Mesenchymal stem cell (in vitro differentiated cells and primary cell): Measurements from ENCODE around the gene MPDZ.

ENCODE experiments used
- DNase-seq: peaks from one replicate; pipeline ENCODE4 v3.0.0-alpha.2; 2013
- H2AFZ ChIP-seq: one replicate; pipeline ENCODE4 v1.6.1; 2013; ENCODE audit warnings: low read depth, mild to moderate bottlenecking, control low read depth, inconsistent platforms, low read length, moderate library complexity
- H2AK5ac ChIP-seq: 2 replicates; pipeline ENCODE4 v1.6.1; 2013; ENCODE audit warnings: low read length, moderate library complexity, mild to moderate bottlenecking, inconsistent platforms; ENCODE audit not compliant: severe bottlenecking
- H2BK120ac ChIP-seq: one replicate; pipeline ENCODE4 v1.6.1; 2013; ENCODE audit warnings: low read depth, mild to moderate bottlenecking, inconsistent platforms, low read length, moderate library complexity
- H2BK12ac ChIP-seq, 2 experiments: one replicate each; pipeline ENCODE4 v1.6.1; 2013; ENCODE audit warnings: inconsistent platforms in 2 of 2, low read length in 2 of 2, mild to moderate bottlenecking in 2 of 2, moderate library complexity in 2 of 2, control low read depth in 1 of 2
- H2BK15ac ChIP-seq: one replicate; pipeline ENCODE4 v1.6.1; 2013; ENCODE audit warnings: mild to moderate bottlenecking, low read depth, inconsistent platforms; ENCODE audit not compliant: poor library complexity, severe bottlenecking
- H2BK5ac ChIP-seq: 2 replicates; pipeline ENCODE4 v1.6.1; 2013; ENCODE audit warnings: low read depth, mild to moderate bottlenecking, low read length, control low read depth, inconsistent platforms; ENCODE audit not compliant: poor library complexity, severe bottlenecking
- H3K14ac ChIP-seq, 2 experiments: one replicate each; pipeline ENCODE4 v1.6.1; 2013; ENCODE audit warnings: inconsistent platforms in 2 of 2, low read length in 2 of 2, control low read depth in 1 of 2, mild to moderate bottlenecking in 1 of 2, moderate library complexity in 1 of 2
- H3K18ac ChIP-seq, 2 experiments: one replicate each; pipeline ENCODE4 v1.6.1; 2013; ENCODE audit warnings: inconsistent platforms in 2 of 2, low read length in 2 of 2, control low read depth in 1 of 2, low read depth in 1 of 2, mild to moderate bottlenecking in 1 of 2
- H3K23ac ChIP-seq, 2 experiments: one replicate each; pipeline ENCODE4 v1.6.1; 2013; ENCODE audit warnings: inconsistent platforms in 2 of 2, low read length in 2 of 2, mild to moderate bottlenecking in 2 of 2, moderate library complexity in 2 of 2, control low read depth in 1 of 2
- H3K27ac ChIP-seq: 2 replicates; pipeline ENCODE4 v1.5.1; 2013; ENCODE audit warnings: mild to moderate bottlenecking, moderate library complexity, low read length, control low read depth, inconsistent platforms; ENCODE audit not compliant: poor library complexity, severe bottlenecking
- H3K27me3 ChIP-seq, 2 experiments: 2 replicates each; pipeline versions ENCODE4 v1.6.1 to v1.7.0; 2013; ENCODE audit warnings: low read length in 2 of 2, mild to moderate bottlenecking in 2 of 2, moderate library complexity in 2 of 2, control low read depth in 1 of 2, inconsistent platforms in 1 of 2; ENCODE audit not compliant: control insufficient read depth in 1 of 2, insufficient read depth in 1 of 2
- H3K36me3 ChIP-seq, 2 experiments: 2 replicates each; pipeline versions ENCODE4 v1.6.1 to v1.7.0; 2013; ENCODE audit warnings: low read length in 2 of 2, control low read depth in 1 of 2, inconsistent platforms in 1 of 2, low read depth in 1 of 2, mild to moderate bottlenecking in 1 of 2; ENCODE audit not compliant: insufficient read depth in 2 of 2, control insufficient read depth in 1 of 2
- H3K4ac ChIP-seq, 2 experiments: one replicate each; pipeline ENCODE4 v1.6.1; 2013; ENCODE audit warnings: inconsistent platforms in 2 of 2, low read length in 2 of 2, mild to moderate bottlenecking in 2 of 2, moderate library complexity in 2 of 2, control low read depth in 1 of 2, low read depth in 1 of 2
- H3K4me1 ChIP-seq: 2 replicates; pipeline ENCODE4 v1.6.1; 2013; ENCODE audit warnings: low read depth, low read length, control low read depth; ENCODE audit not compliant: control insufficient read depth, insufficient read depth
- H3K4me2 ChIP-seq: 2 replicates; pipeline ENCODE4 v1.6.1; 2013; ENCODE audit warnings: low read length, mild to moderate bottlenecking, inconsistent platforms; ENCODE audit not compliant: poor library complexity, severe bottlenecking
- H3K4me3 ChIP-seq, 2 experiments: 2 replicates each; pipeline versions ENCODE4 v1.5.1 to v1.7.0; 2013; ENCODE audit warnings: low read length in 2 of 2, mild to moderate bottlenecking in 2 of 2, control low read depth in 1 of 2, low read depth in 1 of 2; ENCODE audit not compliant: insufficient read depth in 1 of 2
- H3K79me1 ChIP-seq: replicated peaks from 2 replicates; pipeline ENCODE4 v1.6.1; 2013; ENCODE audit warnings: mild to moderate bottlenecking, control low read depth, low read length, inconsistent platforms; ENCODE audit not compliant: poor library complexity, severe bottlenecking
- H3K9ac ChIP-seq: 2 replicates; pipeline ENCODE4 v1.7.0; 2013; ENCODE audit warnings: mild to moderate bottlenecking, low read length, moderate library complexity
- H3K9me3 ChIP-seq: 2 replicates; pipeline ENCODE4 v1.7.0; 2013; ENCODE audit warnings: mild to moderate bottlenecking, low read length; ENCODE audit not compliant: control insufficient read depth
- H4K8ac ChIP-seq: one replicate; pipeline ENCODE4 v1.6.1; 2013; ENCODE audit warnings: inconsistent platforms, mild to moderate bottlenecking, low read length, moderate library complexity
- H4K91ac ChIP-seq: one replicate; pipeline ENCODE4 v1.6.1; 2013; ENCODE audit warnings: mild to moderate bottlenecking, low read length, inconsistent platforms
- WGBS: methylation state at CpG from one replicate; pipeline ENCODE4 v1.1.7; 2013; ENCODE audit warnings: mixed read lengths; 5-methylcytosine and 5-hydroxymethylcytosine counted together

The MPDZ gene

GRCh38 chr9:13220837-13221236 is 58.7 kb downstream of the MPDZ start:
- Histone ChIP-seq H3K4ac (no peak overlapping the region), H2BK12ac (no peak overlapping the region), H3K36me3 (peaks cover 0 to 60% of the 10 kb centered on the region in 2 experiments), H2AFZ (no peak overlapping the region), H4K8ac (no peak overlapping the region), H3K4me3 (no peak overlapping the region), H2AK5ac (no peak overlapping the region), H3K9me3 (no peaks in the 10 kb centered on the region), H3K79me1 (peaks cover 1% of the 10 kb centered on the region), H3K4me2 (no peak overlapping the region), H3K14ac (no peak overlapping the region), H3K27me3 (no peaks in the 10 kb centered on the region), H2BK5ac (no peak overlapping the region), H3K4me1 (no peaks in the 10 kb centered on the region), H3K18ac (no peak overlapping the region), H4K91ac (no peak overlapping the region), H2BK15ac (no peak overlapping the region), H3K23ac (no peak overlapping the region), H3K27ac (no peak overlapping the region), H2BK120ac (no peak overlapping the region), H3K9ac (no peak overlapping the region)
- no peak for DNase-seq
- WGBS: no CpG with 5 or more reads among the region's 1 CpG

- Histone ChIP-seq H3K4me2 (no peak overlapping the region), H2BK15ac (no peak overlapping the region), H2BK5ac (no peak overlapping the region), H3K79me1 (no peaks in the 10 kb centered on the region), H3K4me3 (no peak overlapping the region), H3K9ac (no peak overlapping the region), H3K18ac (no peak overlapping the region), H3K27me3 (no peaks in the 10 kb centered on the region), H2AFZ (no peak overlapping the region), H3K14ac (no peak overlapping the region), H2BK12ac (no peak overlapping the region), H2BK120ac (no peak overlapping the region), H3K27ac (no peak overlapping the region), H4K91ac (no peak overlapping the region), H3K9me3 (no peaks in the 10 kb centered on the region), H2AK5ac (no peak overlapping the region), H3K4me1 (no peaks in the 10 kb centered on the region), H3K4ac (no peak overlapping the region), H3K36me3 (peaks cover 0 to 48% of the 10 kb centered on the region in 2 experiments), H4K8ac (no peak overlapping the region), H3K23ac (no peak overlapping the region)
- 98% methylated on average over 4 of the region's 5 CpGs for WGBS
- no peak for DNase-seq
These were observed 63.5 kb downstream of the MPDZ start for GRCh38 chr9:13215791-13216554.

- Histone ChIP-seq H3K14ac (no peak overlapping the region), H2AFZ (no peak overlapping the region), H3K18ac (no peak overlapping the region), H3K36me3 (peaks cover 0 to 32% of the 10 kb centered on the region in 2 experiments), H4K91ac (no peak overlapping the region), H2AK5ac (no peak overlapping the region), H3K4ac (no peak overlapping the region), H3K27ac (no peak overlapping the region), H2BK120ac (no peak overlapping the region), H2BK15ac (no peak overlapping the region), H3K4me3 (no peak overlapping the region), H3K23ac (no peak overlapping the region), H4K8ac (no peak overlapping the region), H3K4me2 (no peak overlapping the region), H3K27me3 (no peaks in the 10 kb centered on the region), H3K9ac (no peak overlapping the region), H3K9me3 (no peaks in the 10 kb centered on the region), H3K4me1 (no peaks in the 10 kb centered on the region), H2BK5ac (no peak overlapping the region), H2BK12ac (no peak overlapping the region), H3K79me1 (peaks cover 6% of the 10 kb centered on the region)
- DNase-seq: no peak
- no CpG with 5 or more reads among the region's 2 CpGs for WGBS
These were observed 65.5 kb downstream of the MPDZ start for GRCh38 chr9:13213998-13214397.

- WGBS: 100% methylated on average over 1 of the region's 1 CpG
- Histone ChIP-seq H3K27me3 (no peaks in the 10 kb centered on the region), H3K9me3 (no peaks in the 10 kb centered on the region), H2BK12ac (no peak overlapping the region), H3K27ac (no peak overlapping the region), H2AFZ (no peak overlapping the region), H2BK120ac (no peak overlapping the region), H3K4me2 (no peak overlapping the region), H2BK5ac (no peak overlapping the region), H3K36me3 (peaks cover 0 to 30% of the 10 kb centered on the region in 2 experiments), H4K91ac (no peak overlapping the region), H4K8ac (no peak overlapping the region), H3K79me1 (peaks cover 7% of the 10 kb centered on the region), H3K9ac (no peak overlapping the region), H3K18ac (no peak overlapping the region), H3K4me3 (no peak overlapping the region), H2AK5ac (no peak overlapping the region), H3K23ac (no peak overlapping the region), H3K14ac (no peak overlapping the region), H3K4ac (no peak overlapping the region), H2BK15ac (no peak overlapping the region), H3K4me1 (no peaks in the 10 kb centered on the region)
- DNase-seq: peak; percentile 33
These were observed 66.2 kb downstream of the MPDZ start for GRCh38 chr9:13213337-13213736.
